HCT116 (cell line): ENCODE data around the gene RABEPK. TPM values are rescaled to one million over a fixed set of nuclear protein-coding genes. Genes with fewer than 3 reads are reported as not detected.

Experiments
- ATAC-seq: fragments of 200-7000 bp; cut with Tn5 transposase; 2 replicates; pipeline ENCODE4 v1.9.1; 2020; ENCODE audit warnings: mild to moderate bottlenecking, moderate library complexity
- BruUV-seq: library from RNA; stranded (reverse); fragments of 400-500 nt; replicated peaks from 2 replicates; lab custom pipeline; 2021; lab: Mats Ljungman, UMichigan
- CTCF ChIA-PET: fragments of 300-600 bp; sonication (Branson Sonifier 250); formaldehyde crosslinking; loops from one replicate; lab custom pipeline; 2021; ENCODE audit warnings: antibody characterized with exemption; lab: Charles Lee
- POLR2A ChIA-PET: fragments of 300-600, 350-600 bp; sonication (Branson Sonifier 250); formaldehyde crosslinking; loops from one replicate; lab custom pipeline; 2021; ENCODE audit warnings: antibody characterized with exemption; lab: Charles Lee
- RAD21 ChIA-PET, 2 experiments: fragments of 300-600 bp; sonication (Branson Sonifier 250); formaldehyde crosslinking; loops; one replicate each; lab custom pipeline; 2023; ENCODE audit warnings: low total read pairs in 2 of 2; ENCODE audit not compliant: uncharacterized antibody in 2 of 2, unreplicated experiment in 2 of 2, low non-redundant PET in 1 of 2; lab: Charles Lee
- DNase-seq: peaks from one replicate; pipeline ENCODE4 v3.0.0-alpha.2; 2010; ENCODE audit warnings: low read depth, low spot score
- H2AFZ ChIP-seq: fragments of 200-600 bp; shearing (Covaris generic), sonication (generic); 2 replicates; pipeline ENCODE4 v1.6.1; 2017; ENCODE audit warnings: low read depth, mixed run types, mixed read lengths, antibody characterized with exemption, low read length; ENCODE audit not compliant: poor library complexity, severe bottlenecking
- H3K27ac ChIP-seq: 2 replicates; pipeline ENCODE4 v1.5.1; 2012; ENCODE audit warnings: low read depth, low read length
- H3K27me3 ChIP-seq: fragments of 200-600 bp; sonication (generic); 2 replicates; pipeline ENCODE4 v1.6.1; 2016; ENCODE audit warnings: mixed run types, low read length, mixed read lengths; ENCODE audit not compliant: insufficient read depth
- H3K36me3 ChIP-seq, 2 experiments: fragments of 200-500 bp in 1 of 2; fragments of 200-600 bp in 1 of 2; sonication (Bioruptor generic) in 1 of 2; sonication (generic) in 1 of 2; 2 replicates each; pipeline versions ENCODE4 v1.5.1 to v1.6.1; 2014 to 2016; ENCODE audit warnings: low read length in 2 of 2, inconsistent platforms in 1 of 2, mixed read lengths in 1 of 2, mixed run types in 1 of 2; ENCODE audit not compliant: insufficient read depth in 2 of 2, control insufficient read depth in 1 of 2
- H3K4me1 ChIP-seq, 2 experiments: fragments of 200-600 bp in 1 of 2; sonication (generic) in 1 of 2; 2 replicates each; pipeline versions ENCODE4 v1.5.1 to v1.6.1; 2012 to 2017; ENCODE audit warnings: low read length in 2 of 2, inconsistent platforms in 1 of 2, mild to moderate bottlenecking in 1 of 2, mixed read lengths in 1 of 2, mixed run types in 1 of 2, moderate library complexity in 1 of 2; ENCODE audit not compliant: insufficient read depth in 2 of 2, control insufficient read depth in 1 of 2
- H3K4me2 ChIP-seq: fragments of 200-600 bp; sonication (generic); 2 replicates; pipeline ENCODE4 v1.6.1; 2017; ENCODE audit warnings: mixed run types, low read length, mixed read lengths
- H3K4me3 ChIP-seq, 2 experiments: fragments of 200-600 bp in 1 of 2; sonication (generic) in 1 of 2; replicated peaks in 1 of 2; 2 replicates each; pipeline ENCODE4 v1.5.1; 2011 to 2016; ENCODE audit warnings: low read length in 2 of 2, control low read depth in 1 of 2, low read depth in 1 of 2, mild to moderate bottlenecking in 1 of 2, mixed read lengths in 1 of 2, mixed run types in 1 of 2
- H3K79me2 ChIP-seq: fragments of 200-600 bp; sonication (generic); 2 replicates; pipeline ENCODE4 v1.6.1; 2017; ENCODE audit warnings: mild to moderate bottlenecking, mixed run types, low read length, moderate library complexity, mixed read lengths; ENCODE audit not compliant: insufficient read depth
- H3K9ac ChIP-seq: fragments of 200-600 bp; sonication (generic); 2 replicates; pipeline ENCODE4 v1.6.1; 2016; ENCODE audit warnings: low read length, mixed read lengths
- H3K9me2 ChIP-seq: fragments of 200-600 bp; sonication (generic), shearing (Covaris generic); 2 replicates; pipeline ENCODE4 v1.6.1; 2017; ENCODE audit warnings: mixed run types, mild to moderate bottlenecking, moderate library complexity; ENCODE audit not compliant: insufficient read depth
- H3K9me3 ChIP-seq, 2 experiments: fragments of 200-500 bp in 1 of 2; fragments of 200-600 bp in 1 of 2; sonication (Bioruptor generic) in 1 of 2; sonication (generic) in 1 of 2; 2 replicates each; pipeline ENCODE4 v1.6.1; 2014 to 2017; ENCODE audit warnings: low read length in 2 of 2, mixed read lengths in 2 of 2, inconsistent platforms in 1 of 2, low read depth in 1 of 2, mild to moderate bottlenecking in 1 of 2, mixed run types in 1 of 2, moderate library complexity in 1 of 2; ENCODE audit not compliant: control insufficient read depth in 1 of 2, insufficient read depth in 1 of 2
- H4K20me1 ChIP-seq: fragments of 200-600 bp; sonication (generic), shearing (Covaris generic); 2 replicates; pipeline ENCODE4 v1.6.1; 2017; ENCODE audit warnings: mixed run types, mild to moderate bottlenecking, moderate library complexity; ENCODE audit not compliant: insufficient read depth
- CBX3 ChIP-seq: IDR thresholded peaks from 2 replicates; pipeline ENCODE4 v1.6.1; 2012; ENCODE audit warnings: low read depth
- CEBPB ChIP-seq: IDR thresholded peaks from 2 replicates; pipeline ENCODE4 v1.6.1; 2012; ENCODE audit warnings: low read depth
- CTCF ChIP-seq, 3 experiments: fragments of 200-600 bp in 1 of 3; sonication (generic) in 1 of 3; IDR thresholded peaks in 2 of 3; conservative IDR thresholded peaks in 1 of 3; 2 replicates each; pipeline ENCODE4 v1.5.1; 2012 to 2017; ENCODE audit warnings: low read depth in 2 of 3, low read length in 2 of 3, antibody characterized with exemption in 1 of 3, borderline replicate concordance in 1 of 3, control low read depth in 1 of 3, mild to moderate bottlenecking in 1 of 3, mixed read lengths in 1 of 3, mixed run types in 1 of 3, moderate library complexity in 1 of 3; ENCODE audit not compliant: insufficient read depth in 1 of 3
- EZH2phosphoT487 ChIP-seq: fragments of 200-600 bp; IDR thresholded peaks from 2 replicates; pipeline ENCODE4 v1.6.1; 2018; ENCODE audit warnings: antibody characterized with exemption, borderline replicate concordance
- POLR2AphosphoS5 ChIP-seq: IDR thresholded peaks from 2 replicates; pipeline ENCODE4 v1.6.1; 2011; ENCODE audit warnings: mild to moderate bottlenecking, low read depth, low read length, moderate library complexity
- SIN3A ChIP-seq: IDR thresholded peaks from 2 replicates; pipeline ENCODE4 v1.6.1; 2012; ENCODE audit warnings: low read depth
- ZBTB33 ChIP-seq: IDR thresholded peaks from 2 replicates; pipeline ENCODE4 v1.6.1; 2011; ENCODE audit warnings: mild to moderate bottlenecking, low read length, moderate library complexity; ENCODE audit not compliant: insufficient replicate concordance; ENCODE audit errors: extremely low read depth
- ZNF274 ChIP-seq: fragments of 200-500 bp; sonication (Bioruptor generic); IDR thresholded peaks from 2 replicates; pipeline ENCODE4 v1.6.1; 2014; ENCODE audit warnings: mild to moderate bottlenecking, low read depth, low read length, inconsistent platforms
- intact Hi-C: fragments of 100-400 bp; cut with micrococcal nuclease; formaldehyde crosslinking; loops from 2 replicates; pipeline ENCODE4 v1.10.0; 2022
- total RNA-seq: library from RNA; stranded (reverse); gene quantifications from one replicate; pipeline ENCODE4 v1.2.1, GENCODE V29; 2021; ENCODE audit not compliant: unreplicated experiment

Gene RABEPK
- total RNA-seq, 1 experiment from 2014 or later: 48.3 TPM

GRCh38 chr9:125246261-125246667 lies 45.9 kb downstream of the RABEPK start (continued):
- no peak for TF ChIP-seq CTCF (IDR thresholded peaks at IDR 0.05 in 2 of 3, conservative IDR thresholded peaks at IDR 0.05 in 1 of 3; ENCODE audit: borderline replicate concordance in 1 of 3, insufficient read depth in 1 of 3, low read depth in 2 of 3, low read length in 2 of 3)
- no peak for TF ChIP-seq SIN3A
- TF ChIP-seq EZH2phosphoT487: no peak
- TF ChIP-seq CBX3: no peak
- TF ChIP-seq ZNF274: no peak

GRCh38 chr9:125254231-125254630 lies 53.9 kb downstream of the RABEPK start:
- BruUV-seq: no TSS peak
- RAD21 ChIA-PET: no interaction called here

More at GRCh38 chr9:125254231-125254630, 53.9 kb downstream of the RABEPK start:
- H3K79me2 ChIP-seq: no peaks in the 10 kb centered on the region
- H3K36me3 ChIP-seq: no peaks in the 10 kb centered on the region
- no peaks in the 10 kb centered on the region for H3K9me3 ChIP-seq
- no peak overlapping the region for H3K9ac ChIP-seq
- ATAC-seq (no peak), DNase-seq (no peak)
- no peaks in the 10 kb centered on the region for H3K4me1 ChIP-seq
- H3K27me3 ChIP-seq: no peaks in the 10 kb centered on the region
- H3K9me2 ChIP-seq: no peaks in the 10 kb centered on the region
- H3K4me3 ChIP-seq: no peak overlapping the region
- no peaks in the 10 kb centered on the region for H4K20me1 ChIP-seq
- H3K27ac ChIP-seq: no peak overlapping the region
- no peak overlapping the region for H2AFZ ChIP-seq
- intact Hi-C loops: no loop called here
- CTCF ChIA-PET: interaction anchor here (3.1 kb wide), 1 partner anchor 108 kb away, joined by 28 read pairs; no protein-coding TSS in a partner anchor
- POLR2A ChIA-PET: interaction anchor here (0.6 to 6.3 kb wide), 3 partner anchors 11 to 109 kb away, joined by 3 to 54 read pairs (median 3); partner anchors contain the start of gene HSPA5
- H3K4me2 ChIP-seq: no peak overlapping the region
- TF ChIP-seq POLR2AphosphoS5 (no peak), ZBTB33 (no peak), CEBPB (no peak)
